Activated B cell treated with CpG ODN at 0.5 μM for 24 hours (primary cell): ENCODE measurements around the gene GBF1. TPM values are rescaled to one million over a fixed set of nuclear protein-coding genes. Genes with fewer than 3 reads are reported as not detected.
A peak's percentile ranks its signal among the peaks of the same experiment; 100 is the strongest.

ENCODE experiments used
- ATAC-seq: fragments of 200-7000 bp; cut with Tn5 transposase; one replicate; pipeline ENCODE4 v1.10.0; 2021; ENCODE audit warnings: low read depth, mild to moderate bottlenecking, moderate library complexity
- CTCF ChIA-PET: fragments of 350-600 bp; sonication (Branson Sonifier 250); formaldehyde crosslinking; loops from one replicate; lab custom pipeline; 2021; ENCODE audit warnings: antibody characterized with exemption; lab: Charles Lee
- POLR2A ChIA-PET: fragments of 350-600 bp; sonication (Branson Sonifier 250); formaldehyde crosslinking; loops from one replicate; lab custom pipeline; 2021; ENCODE audit warnings: antibody characterized with exemption; lab: Charles Lee
- DNase-seq: peaks from one replicate; pipeline ENCODE4 v3.0.0; 2022
- H3K27ac Mint-ChIP-seq: one replicate; pipeline ENCODE4 v1.8.0; 2020; ENCODE audit warnings: mixed read lengths
- H3K27me3 Mint-ChIP-seq: one replicate; pipeline ENCODE4 v1.8.0; 2021; ENCODE audit warnings: mixed read lengths
- H3K36me3 Mint-ChIP-seq: one replicate; pipeline ENCODE4 v1.8.0; 2021; ENCODE audit warnings: low read depth, mixed read lengths
- H3K4me1 Mint-ChIP-seq: one replicate; pipeline ENCODE4 v1.8.0; 2021; ENCODE audit warnings: mixed read lengths
- H3K4me3 Mint-ChIP-seq: one replicate; pipeline ENCODE4 v1.8.0; 2020; ENCODE audit warnings: mild to moderate bottlenecking, mixed read lengths
- H3K9me3 Mint-ChIP-seq: one replicate; pipeline ENCODE4 v1.8.0; 2020; ENCODE audit warnings: mixed read lengths
- CTCF ChIP-seq: fragments of 200-600 bp; IDR thresholded peaks from one replicate; pipeline ENCODE4 v1.8.0; 2022; ENCODE audit warnings: antibody characterized with exemption, mild to moderate bottlenecking
- intact Hi-C: fragments of 100-400 bp; cut with micrococcal nuclease; formaldehyde crosslinking; loops from one replicate; pipeline ENCODE4 v1.15.1; 2024
- total RNA-seq: library from RNA; stranded (reverse); gene quantifications from 2 replicates; pipeline ENCODE4 v1.2.3, GENCODE V29; 2022

The GBF1 gene
- total RNA-seq, 1 donor from 2014 or later: 44.3 TPM

GRCh38 chr10:102376901-102377300, 131.6 kb downstream of the GBF1 start:
- Mint-ChIP-seq H3K4me3 (no peak overlapping the region), H3K9me3 (no peaks in the 10 kb centered on the region), H3K27ac (no peak overlapping the region), H3K4me1 (no peaks in the 10 kb centered on the region), H3K27me3 (no peaks in the 10 kb centered on the region), H3K36me3 (peaks cover 83% of the 10 kb centered on the region)
- POLR2A ChIA-PET: no interaction called here
- CTCF ChIA-PET: interaction anchor here (1.7 kb wide), 1 partner anchor 25 kb away, joined by 7 read pairs; no protein-coding TSS in a partner anchor
- TF ChIP-seq CTCF: no peak
- intact Hi-C loops: no loop called here
- DNase-seq (no peak), ATAC-seq (no peak)

GRCh38 chr10:102379383-102379782, 134.1 kb downstream of the GBF1 start:
- DNase-seq (no peak), ATAC-seq (no peak)
- no peaks in the 10 kb centered on the region for H3K27me3 Mint-ChIP-seq
- peaks cover 70% of the 10 kb centered on the region for H3K36me3 Mint-ChIP-seq
- no peak overlapping the region for H3K4me3 Mint-ChIP-seq
- TF ChIP-seq CTCF: no peak
- no peak overlapping the region for H3K27ac Mint-ChIP-seq
- peaks cover 7% of the 10 kb centered on the region for H3K4me1 Mint-ChIP-seq
- ChIA-PET CTCF (no interaction called here), POLR2A (interaction anchor here (0.6 to 4.3 kb wide), 2 partner anchors 16 to 73 kb away, joined by 12 to 28 read pairs; partner anchors contain the start of gene NFKB2)
- no peaks in the 10 kb centered on the region for H3K9me3 Mint-ChIP-seq
- intact Hi-C loops: no loop called here

- POLR2A ChIA-PET: interaction anchor here (0.6 to 4.3 kb wide), 6 partner anchors 13 to 374 kb away, joined by 3 to 28 read pairs (median 4); partner anchors contain the start of genes C10orf95 and NFKB2
- no peak for TF ChIP-seq CTCF
- no peak for DNase-seq
- Mint-ChIP-seq H3K9me3 (no peaks in the 10 kb centered on the region), H3K27ac (no peak overlapping the region), H3K36me3 (peaks cover 56% of the 10 kb centered on the region), H3K4me1 (peaks cover 18% of the 10 kb centered on the region), H3K27me3 (no peaks in the 10 kb centered on the region), H3K4me3 (no peak overlapping the region)
- CTCF ChIA-PET: no interaction called here
- no peak for ATAC-seq
- intact Hi-C loops: no loop called here
Observed at GRCh38 chr10:102381983-102382382, 136.7 kb downstream of the GBF1 start.

GRCh38 chr10:102382871-102383270, 137.5 kb downstream of the GBF1 start:
- CTCF ChIA-PET: interaction anchor here (2.1 to 3.2 kb wide), 3 partner anchors 10 to 16 kb away, joined by 7 to 19 read pairs (median 17); no protein-coding TSS in a partner anchor
- Mint-ChIP-seq H3K9me3 (no peaks in the 10 kb centered on the region), H3K27ac (no peak overlapping the region), H3K4me3 (no peak overlapping the region), H3K4me1 (peaks cover 18% of the 10 kb centered on the region), H3K27me3 (no peaks in the 10 kb centered on the region), H3K36me3 (peaks cover 50% of the 10 kb centered on the region)
- intact Hi-C loops: no loop called here
- no peak for ATAC-seq
- POLR2A ChIA-PET: interaction anchor here (3.8 kb wide), 1 partner anchor 12 kb away, joined by 99 read pairs; the partner anchor contains the start of gene NFKB2
- no peak for TF ChIP-seq CTCF
- no peak for DNase-seq

GRCh38 chr10:102384053-102384452, 138.7 kb downstream of the GBF1 start:
- peaks cover 18% of the 10 kb centered on the region for H3K4me1 Mint-ChIP-seq
- peaks cover 40% of the 10 kb centered on the region for H3K36me3 Mint-ChIP-seq
- H3K27me3 Mint-ChIP-seq: no peaks in the 10 kb centered on the region
- peak overlapping the region; percentile 50 for H3K27ac Mint-ChIP-seq
- H3K4me3 Mint-ChIP-seq: no peak overlapping the region
- H3K9me3 Mint-ChIP-seq: no peaks in the 10 kb centered on the region
- DNase-seq (no peak), ATAC-seq (peak; percentile 28)
- TF ChIP-seq CTCF: no peak
- ChIA-PET CTCF (interaction anchor here (1.2 to 3.2 kb wide), 9 partner anchors 10 to 199 kb away, joined by 3 to 21 read pairs (median 11); no protein-coding TSS in a partner anchor), POLR2A (interaction anchor here (0.6 to 3.8 kb wide), 9 partner anchors 11 to 96 kb away, joined by 3 to 99 read pairs (median 11); partner anchors contain the start of genes CUEDC2, FBXL15 and NFKB2)
- intact Hi-C loops: loop anchor here (1.0 to 2.0 kb wide), 2 partner anchors 9 to 95 kb away; no protein-coding TSS in a partner anchor
